ENCODE data around the gene ESAM.

ESAM gene

DNA sequence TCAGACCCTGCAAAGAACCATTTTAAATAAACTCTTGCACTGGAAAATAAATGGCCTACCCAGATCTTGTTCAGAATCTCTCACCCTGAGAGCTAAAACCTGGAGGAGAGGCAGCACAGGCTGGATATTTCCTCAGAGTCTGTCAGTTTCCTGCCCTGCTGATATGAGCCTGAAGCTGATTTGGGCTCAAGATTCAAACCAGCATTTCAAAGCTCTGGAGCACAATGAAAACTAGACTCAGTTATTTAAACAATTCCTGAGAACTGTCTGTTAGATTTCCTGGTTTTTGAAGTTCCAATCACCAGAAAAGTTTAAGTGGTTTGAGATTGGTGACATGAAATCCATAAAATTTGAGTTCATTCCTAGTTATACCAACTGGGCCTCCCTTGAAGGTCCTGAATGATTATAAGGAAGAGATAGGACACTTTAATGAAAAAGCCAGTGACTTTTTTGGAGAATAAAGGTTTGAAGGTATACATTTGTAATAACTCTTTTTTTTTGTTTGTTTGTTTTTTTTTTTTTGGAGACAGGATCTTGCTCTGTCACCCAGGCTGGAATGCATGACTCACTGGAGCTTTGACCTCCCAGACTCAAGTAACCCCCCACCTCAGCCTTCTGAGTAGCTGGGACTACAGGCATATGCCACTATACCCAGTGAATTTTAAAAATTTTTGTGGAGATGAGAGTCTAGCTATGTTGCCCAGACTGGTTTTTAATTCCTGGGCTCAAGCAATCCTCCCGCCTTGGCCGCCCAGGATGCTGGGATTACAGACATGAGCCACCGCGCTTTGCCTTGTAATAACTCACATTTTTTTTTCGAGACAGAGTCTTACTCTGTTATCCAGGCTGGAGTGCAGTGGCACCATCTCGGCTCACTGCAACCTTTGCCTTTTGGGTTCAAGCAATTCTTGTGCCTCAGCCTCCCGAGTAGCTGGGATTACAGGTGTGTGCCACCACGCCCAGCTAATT is 8.0 kb upstream of the ESAM start:
- no peak for DNase-seq

DNA sequence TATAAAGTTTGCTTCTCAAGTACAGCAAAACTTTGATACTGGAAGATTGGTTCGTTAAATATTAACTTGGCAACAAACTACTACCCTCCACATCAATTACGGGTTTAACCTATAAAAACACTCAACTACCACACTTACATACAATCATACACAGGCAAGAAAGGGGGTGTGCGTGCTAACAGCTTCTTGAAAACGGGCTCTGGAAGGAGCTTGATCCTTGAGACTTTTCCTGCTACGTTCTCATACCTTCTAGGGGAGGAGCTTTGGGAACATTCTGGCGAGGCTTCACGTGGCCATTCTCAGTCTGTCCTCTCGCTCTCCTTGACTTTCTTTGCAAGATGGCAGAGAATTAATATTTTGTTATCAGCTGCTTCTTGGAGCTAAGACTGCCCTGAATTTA is 6.8 kb upstream of the ESAM start:
- no peak for DNase-seq

GRCh38 chr11:124766156-124766555 is 4.1 kb upstream of the ESAM start:
- DNase-seq, result no peak

DNA sequence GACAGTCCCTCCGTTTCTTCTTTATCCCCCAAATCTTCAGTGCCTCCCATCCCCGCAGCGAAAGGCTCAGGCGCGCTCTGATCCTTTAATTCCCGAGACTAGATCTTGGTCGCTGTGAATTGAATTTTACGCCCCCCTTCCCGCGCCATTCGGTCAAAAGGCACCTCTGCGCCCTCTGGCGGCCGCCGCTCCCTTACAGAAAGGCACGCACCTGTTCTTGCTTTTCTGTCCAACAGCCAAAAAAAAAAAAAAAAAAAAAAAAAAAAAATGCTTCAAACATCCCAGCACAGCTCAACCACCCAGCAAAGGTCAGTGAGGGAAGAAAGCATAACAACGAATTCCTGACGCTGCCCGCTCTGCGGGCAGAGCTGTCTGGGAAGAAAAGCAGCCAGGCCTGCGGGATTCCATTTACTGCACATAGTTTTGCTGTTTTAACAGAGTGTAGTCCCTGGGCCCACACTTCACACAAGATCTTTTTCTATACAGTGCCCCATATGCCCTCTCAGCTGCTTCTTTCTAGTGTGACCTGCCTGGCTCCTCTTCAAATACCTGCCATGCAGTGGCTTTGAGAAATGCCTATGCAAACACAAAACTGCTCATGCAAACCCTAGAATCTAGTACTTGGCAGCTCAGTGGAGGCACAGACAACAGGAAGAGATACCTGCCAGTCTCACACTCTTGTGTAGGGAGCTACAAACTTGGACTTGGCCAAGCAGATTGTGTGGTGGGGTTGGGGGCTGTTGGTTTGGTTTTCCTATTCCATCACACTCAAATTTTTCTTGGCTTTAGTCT is 1.3 kb upstream of the ESAM start:
- peak; percentile 38 to 43 for DNase-seq

DNA sequence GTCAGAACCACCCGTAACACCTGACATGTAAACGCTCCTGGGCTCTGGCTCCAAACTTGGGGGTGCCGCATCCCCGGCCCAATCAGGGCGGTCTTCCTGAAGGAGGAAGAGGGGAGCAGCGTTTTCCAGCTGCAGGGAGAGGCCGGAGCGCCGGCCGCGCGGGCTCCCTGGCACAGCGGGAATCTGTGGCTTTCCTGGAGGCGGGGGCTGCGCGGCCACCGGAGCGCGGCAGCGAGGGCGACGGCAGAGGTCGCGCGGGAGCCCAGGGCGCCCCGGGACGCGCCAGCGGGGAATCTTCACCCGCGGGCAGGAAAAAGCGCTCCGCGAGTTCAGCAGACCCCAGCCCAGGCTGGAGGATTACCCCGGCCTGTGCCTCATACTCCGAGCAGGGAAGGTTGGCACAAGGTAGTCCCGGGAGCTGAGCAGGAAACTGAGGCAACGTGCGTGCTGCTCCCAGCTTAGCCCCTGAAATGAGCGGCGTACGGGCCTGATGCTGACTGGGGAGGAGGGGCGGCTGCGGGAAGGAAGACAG is 600 bp upstream of the ESAM start:
- peak in 1 of 2 experiments; percentile 15 for DNase-seq

DNA sequence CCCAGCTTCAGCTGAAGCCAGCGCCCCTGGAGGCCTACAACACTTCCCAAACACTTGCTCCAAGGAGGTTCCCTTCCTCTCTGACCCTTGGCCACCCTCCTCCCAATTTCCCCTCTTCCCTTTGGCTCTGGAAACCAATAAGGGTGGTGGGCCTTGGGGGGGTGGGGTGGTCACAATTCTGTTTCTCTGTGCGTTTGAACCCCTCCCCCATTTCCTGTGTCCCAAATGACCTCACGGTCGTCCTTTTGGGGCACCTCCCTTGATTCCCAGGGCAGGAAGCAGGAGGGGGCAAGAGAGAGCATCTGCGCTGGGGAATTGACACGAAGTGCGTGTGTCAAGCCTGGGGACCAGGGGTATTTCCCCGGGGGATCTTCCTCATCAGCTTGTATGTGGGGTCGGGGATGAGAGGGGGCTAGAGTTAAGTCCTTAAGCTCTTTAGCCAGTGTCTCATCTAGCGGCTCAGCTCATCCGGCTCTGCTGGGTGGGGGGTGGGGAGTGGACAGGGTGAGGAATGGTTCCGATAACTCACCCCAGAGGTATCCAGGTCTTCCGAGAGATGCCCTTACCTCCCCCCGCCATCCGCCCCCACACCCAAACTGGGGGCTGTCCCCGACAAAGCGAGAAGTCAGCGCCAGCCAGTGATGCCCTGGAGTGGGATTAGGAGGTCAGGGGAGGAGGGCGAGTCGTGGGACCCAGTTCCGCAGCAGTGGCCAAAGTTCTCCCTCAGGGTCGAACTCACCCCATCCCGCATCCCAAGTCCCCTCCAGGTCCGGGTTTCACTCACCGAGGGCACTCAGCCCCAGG is 587 bp downstream of the ESAM start:
- DNase-seq, result no peak

DNA sequence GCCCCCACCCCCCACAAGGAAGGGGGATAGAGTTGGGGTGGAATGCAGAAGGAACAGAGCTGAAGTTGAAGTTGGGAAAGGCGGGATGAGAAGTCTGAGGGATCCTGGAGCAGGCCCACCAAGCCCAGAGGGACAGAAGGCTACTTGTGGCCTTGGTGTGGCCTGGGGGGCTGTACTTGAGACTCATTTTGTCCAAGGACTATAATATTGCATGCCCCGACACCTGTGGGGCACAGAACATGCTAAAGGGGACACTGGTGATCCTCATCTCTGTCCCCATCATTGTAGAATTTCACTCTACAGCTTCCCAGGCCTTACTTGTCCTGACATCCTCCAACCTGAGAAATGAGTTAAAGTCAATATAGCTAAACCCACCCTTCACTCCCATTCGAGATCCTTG is 1.3 kb downstream of the ESAM start:
- no peak for DNase-seq

DNA sequence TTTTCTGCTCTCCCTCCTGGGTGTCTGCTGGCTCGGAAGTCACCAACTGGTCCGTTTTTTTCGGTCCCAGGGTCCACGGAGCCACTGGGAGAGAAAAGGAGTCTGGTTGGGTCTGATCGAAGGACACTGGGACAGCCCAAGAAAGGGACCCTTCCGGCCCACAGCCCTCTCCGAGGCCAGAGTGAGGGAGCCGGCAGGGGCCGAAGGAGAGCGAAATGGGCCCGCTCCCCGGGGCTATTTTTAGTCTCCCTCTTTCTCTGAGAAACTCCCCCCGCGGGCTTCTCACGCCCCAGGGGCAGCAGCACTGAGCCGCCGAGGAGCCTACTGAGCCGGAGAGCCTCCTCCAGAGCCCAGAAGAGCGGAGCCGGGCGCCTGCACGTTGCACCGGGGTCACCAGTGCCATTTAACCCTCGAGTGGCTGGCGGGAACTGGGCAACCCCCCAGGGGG is 1.9 kb downstream of the ESAM start:
- DNase-seq, result no peak

- DNase-seq, result no peak
Observed at GRCh38 chr11:124759266-124760204, 2.6 kb downstream of the ESAM start.

- DNase-seq, result peak; percentile 27 to 37
Observed at GRCh38 chr11:124758355-124759265, 3.5 kb downstream of the ESAM start.

DNA sequence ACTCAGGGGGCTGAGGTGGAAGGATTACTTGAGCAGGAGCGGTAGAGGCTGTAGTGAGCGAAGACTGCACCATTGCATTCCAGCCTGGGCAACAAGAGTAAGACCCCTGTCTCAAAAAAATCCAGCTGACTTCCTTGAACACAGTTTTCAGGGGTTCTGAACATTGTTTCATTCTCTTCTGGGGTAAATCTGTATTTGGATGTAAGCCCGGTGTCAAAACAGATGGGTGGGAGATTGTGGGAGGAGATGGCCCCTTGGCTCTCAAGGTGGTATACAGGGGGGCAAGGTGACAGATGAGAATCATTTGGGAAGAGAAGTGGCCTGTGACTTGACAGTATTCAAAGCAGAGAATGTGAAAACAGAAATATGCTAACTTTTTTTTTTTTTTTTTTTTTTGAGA is 4.8 kb downstream of the ESAM start:
- DNase-seq, result no peak

DNA sequence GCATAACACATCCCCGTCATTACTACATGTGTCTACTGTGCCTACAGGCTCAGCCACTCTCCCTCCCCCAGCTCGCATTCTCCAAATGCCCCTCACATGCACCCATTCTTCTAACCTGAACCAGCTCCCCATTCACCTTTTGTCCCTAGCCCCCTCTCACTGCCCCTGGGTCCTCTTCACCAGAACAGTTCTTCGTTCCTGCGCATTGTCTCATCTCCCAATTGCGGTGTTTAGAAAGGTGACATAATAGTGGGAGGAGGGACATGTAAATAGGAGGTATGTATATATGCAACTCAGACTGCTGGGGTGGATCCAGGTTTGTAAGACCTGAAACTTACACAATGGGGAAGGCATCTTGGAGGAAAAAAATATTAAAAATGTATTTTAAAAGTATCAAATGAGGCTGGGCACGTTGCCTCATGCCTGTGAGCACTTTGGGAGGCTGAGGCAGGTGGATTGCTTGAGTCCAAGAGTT is 5.3 kb downstream of the ESAM start:
- DNase-seq, result no peak

- DNase-seq, result no peak
Observed at GRCh38 chr11:124756033-124756752, 5.9 kb downstream of the ESAM start.

DNA sequence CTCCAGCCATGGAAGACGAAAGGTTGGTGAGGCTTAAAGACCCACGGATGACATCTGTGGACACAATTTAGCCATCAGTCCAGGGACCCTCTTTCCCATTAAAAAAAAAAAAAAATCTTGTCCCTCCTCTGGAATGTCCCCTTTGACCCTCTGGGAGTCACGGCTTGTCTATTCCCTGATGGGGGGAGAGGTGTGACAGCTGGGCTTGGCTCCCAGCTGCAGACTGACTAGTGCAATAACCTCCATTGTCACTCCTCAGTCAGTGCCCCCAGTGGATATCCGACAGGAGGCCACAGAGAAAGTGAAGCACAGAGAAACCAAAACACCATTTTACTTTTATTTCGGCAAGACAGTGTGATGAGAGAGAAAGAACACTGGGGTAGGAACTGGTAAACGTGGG is 7.4 kb downstream of the ESAM start:
- no peak for DNase-seq

DNA sequence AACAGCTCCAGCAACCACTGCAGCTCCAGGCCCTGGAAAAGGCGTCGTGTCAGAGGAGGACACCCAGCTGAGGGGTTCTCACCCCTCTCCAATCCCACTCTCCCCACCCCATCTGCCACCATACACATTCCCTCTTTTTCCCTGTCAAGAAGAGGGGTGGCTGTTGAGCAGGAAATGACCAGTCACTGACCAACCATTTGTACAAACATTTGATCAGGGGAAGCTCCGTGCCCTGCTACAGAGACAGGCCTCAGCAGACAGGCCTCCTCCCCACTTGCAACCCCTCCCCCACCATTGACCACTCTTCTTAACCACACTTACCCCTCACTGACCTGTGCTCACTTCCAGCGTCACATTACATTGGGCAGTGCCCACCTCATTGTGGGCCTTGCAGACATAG is 7.8 kb downstream of the ESAM start:
- no peak for DNase-seq

GRCh38 chr11:124753624-124754023 is 8.5 kb downstream of the ESAM start:
- DNase-seq, result no peak

DNA sequence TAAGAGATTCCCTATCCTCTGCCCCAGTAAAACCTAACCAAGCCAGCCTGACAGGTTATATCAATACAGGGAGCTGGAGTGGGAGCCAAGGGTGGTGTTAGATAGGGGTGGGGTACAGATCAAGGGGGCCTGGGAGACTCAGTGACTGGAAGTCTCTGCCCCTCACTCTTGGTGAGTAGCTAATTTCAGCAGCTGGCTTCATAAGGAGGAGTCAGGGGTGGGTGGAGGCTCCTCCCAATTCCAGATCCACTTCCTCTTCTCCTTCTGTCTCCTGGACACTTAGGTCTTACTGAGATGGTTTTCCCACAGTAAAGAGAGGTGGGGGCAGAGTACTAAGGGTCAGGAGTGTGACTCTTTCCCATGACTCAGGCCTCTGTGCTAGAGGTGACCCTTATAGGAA is 8.9 kb downstream of the ESAM start:
- DNase-seq, result no peak

DNA sequence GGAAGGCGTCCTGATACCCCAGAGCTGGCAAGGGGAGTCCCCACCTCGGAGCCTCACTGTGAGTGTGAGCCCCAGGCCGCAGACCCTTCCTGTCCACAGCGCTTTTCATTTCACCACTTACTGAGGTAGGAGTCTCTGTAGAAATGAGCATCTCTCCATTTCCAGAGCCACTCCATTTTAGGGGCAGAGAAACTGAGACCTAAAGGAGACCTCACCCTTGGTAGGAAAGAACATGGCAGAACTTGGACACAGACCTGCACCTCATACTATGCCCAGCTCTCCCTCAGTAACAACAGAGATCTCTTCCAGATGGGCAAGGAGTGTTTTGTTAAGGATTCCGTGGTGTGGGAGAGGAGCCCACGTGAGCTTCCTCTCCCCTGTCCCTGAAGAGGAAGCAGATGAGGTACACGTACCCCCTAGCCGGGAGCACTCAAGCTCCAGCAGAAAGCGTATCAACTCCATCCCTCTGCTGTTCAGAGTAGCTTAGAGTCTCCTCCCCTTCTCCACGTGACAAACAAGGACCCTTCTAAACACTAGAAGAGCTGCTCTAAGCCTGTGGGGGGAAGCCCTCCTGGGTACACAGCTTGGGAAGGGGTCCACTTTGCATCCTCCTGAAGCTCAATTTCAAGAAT is 9.5 kb downstream of the ESAM start:
- no peak for DNase-seq

Data from SHP77 (cell line).